H1 (cell line): ENCODE results near the gene ARGLU1. TPM values are rescaled to one million over a fixed set of nuclear protein-coding genes. Genes with fewer than 3 reads are reported as not detected.

ENCODE experiments used
- CHD7 ChIP-seq: fragments of 300-600 bp; sonication (generic); IDR thresholded peaks from 2 replicates; pipeline ENCODE4 v1.7.1; 2012; ENCODE audit warnings: low read length, moderate library complexity, mild to moderate bottlenecking, inconsistent platforms; ENCODE audit not compliant: insufficient replicate concordance
- HDAC6 ChIP-seq: IDR thresholded peaks from one replicate; pipeline ENCODE4 v1.7.1; 2012; ENCODE audit warnings: low read depth, mild to moderate bottlenecking, inconsistent platforms, low read length, moderate library complexity
- POLR2A ChIP-seq, 2 experiments: IDR thresholded peaks; 1 replicate in 1 of 2; 2 replicates in 1 of 2; pipeline ENCODE4 v1.6.1; 2011; ENCODE audit warnings: low read depth in 2 of 2, low read length in 2 of 2, mild to moderate bottlenecking in 2 of 2; ENCODE audit errors: control extremely low read depth in 1 of 2
- RBBP5 ChIP-seq: IDR thresholded peaks from 2 replicates; pipeline ENCODE4 v1.7.1; 2012; ENCODE audit warnings: low read depth, mild to moderate bottlenecking, inconsistent platforms, low read length, moderate library complexity, borderline replicate concordance
- RFX5 ChIP-seq: IDR thresholded peaks from 2 replicates; pipeline ENCODE4 v1.6.1; 2011; ENCODE audit warnings: low read depth, low read length, improper control_type of control experiment, borderline replicate concordance
- polyA plus RNA-seq, 7 experiments: library from polyadenylated mRNA; depleted of rRNA in 3 of 7; stranded (reverse) in 5 of 7; unstranded in 2 of 7; fragments of >200 nt in 5 of 7; fragments of 200-250 nt in 2 of 7; gene quantifications; 1 replicate in 5 of 7; 2 replicates in 1 of 7; 4 replicates in 1 of 7; pipeline versions ENCODE4 v1.2.1 to v1.2.3, GENCODE V29; 2011 to 2013; ENCODE audit warnings: missing spikeins in 2 of 7, mixed read lengths in 2 of 7
- total RNA-seq: library from RNA; stranded (reverse); fragmentation: NEBNext Ultra II Directional; extraction: Animal tissue kit (Norgen Biotek cat#: 25700); gene quantifications from 2 replicates; pipeline ENCODE4 v1.2.1, GENCODE V29; 2021

ARGLU1 gene
- total and polyA plus RNA-seq, 2 of the 8 experiments (the other 6 are each of a cell fraction or from before 2014, with no cell fraction given): 47.8 to 84.9 TPM

DNA sequence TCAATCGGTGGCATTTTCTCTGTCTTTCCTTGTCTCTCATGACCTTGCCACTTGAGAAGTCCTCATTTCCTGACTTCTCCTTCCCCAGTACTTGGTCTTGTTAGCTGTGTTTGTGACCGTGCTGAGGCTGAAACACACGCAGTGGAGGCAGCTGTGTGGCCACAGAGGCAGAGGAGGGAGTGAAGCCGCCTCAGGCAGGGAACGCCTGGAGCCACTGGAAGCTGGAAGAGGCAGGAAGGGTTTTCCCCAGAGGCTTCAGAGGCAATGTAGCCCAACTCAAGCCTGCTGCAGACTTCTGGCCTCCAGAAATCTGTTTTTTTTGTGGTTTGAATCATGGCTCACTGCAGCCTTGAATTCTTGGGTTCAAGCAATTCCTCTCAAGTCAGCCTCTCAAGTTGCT, 29.2 kb upstream of the ARGLU1 start (continued):
- TF ChIP-seq CHD7 (no peak), POLR2A (IDR thresholded peaks at IDR 0.05; ENCODE audit: control extremely low read depth in 1 of 2, low read depth in 2 of 2, low read length in 2 of 2) (no peak), RFX5 (no peak), HDAC6 (no peak), RBBP5 (no peak)
